ENCODE data around the gene CYP1B1.
"Not testable (repeated sequence)": the region's sequence is repeated elsewhere in the genome, so short reads cannot be mapped to it uniquely, and the experiment has no call there.

CYP1B1 gene

GRCh38 chr2:38120264-38120592 lies 44.3 kb upstream of the CYP1B1 start:
- in situ Hi-C loops (cut with HindIII; ENCODE audit: low sequenced_read_pairs), result no loop called here
- no peak for TF ChIP-seq CTCF (IDR thresholded peaks at IDR 0.05; ENCODE audit: low read depth, low read length, missing control alignments)
- H3K4me3 ChIP-seq (ENCODE audit: low read depth, low read length), result no peak overlapping the region
- no peak for DNase-seq (ENCODE audit: low read depth)

- no peak for DNase-seq (ENCODE audit: low read depth)
- in situ Hi-C loops (cut with HindIII; ENCODE audit: low sequenced_read_pairs), result no loop called here
- no peak for TF ChIP-seq CTCF (IDR thresholded peaks at IDR 0.05; ENCODE audit: low read depth, low read length, missing control alignments)
- H3K4me3 ChIP-seq (ENCODE audit: low read depth, low read length), result no peak overlapping the region
These were observed 40.8 kb upstream of the CYP1B1 start for GRCh38 chr2:38116762-38117161.

GRCh38 chr2:38115216-38116032 lies 39.5 kb upstream of the CYP1B1 start:
- peak; percentile 53 for DNase-seq (ENCODE audit: low read depth)
- in situ Hi-C loops (cut with HindIII; ENCODE audit: low sequenced_read_pairs), result no loop called here
- peak; percentile 100 for TF ChIP-seq CTCF (IDR thresholded peaks at IDR 0.05; ENCODE audit: low read depth, low read length, missing control alignments)
- H3K4me3 ChIP-seq (ENCODE audit: low read depth, low read length), result no peak overlapping the region

- no peak for TF ChIP-seq CTCF (IDR thresholded peaks at IDR 0.05; ENCODE audit: low read depth, low read length, missing control alignments)
- peak; percentile 47 for DNase-seq (ENCODE audit: low read depth)
- in situ Hi-C loops (cut with HindIII; ENCODE audit: low sequenced_read_pairs), result no loop called here
- H3K4me3 ChIP-seq (ENCODE audit: low read depth, low read length), result no peak overlapping the region
These were observed 38.2 kb upstream of the CYP1B1 start for GRCh38 chr2:38113981-38114708.

GRCh38 chr2:38113051-38113450 lies 37.1 kb upstream of the CYP1B1 start:
- in situ Hi-C loops (cut with HindIII; ENCODE audit: low sequenced_read_pairs), result no loop called here
- TF ChIP-seq CTCF (IDR thresholded peaks at IDR 0.05; ENCODE audit: low read depth, low read length, missing control alignments), result no peak
- no peak overlapping the region for H3K4me3 ChIP-seq (ENCODE audit: low read depth, low read length)
- no peak for DNase-seq (ENCODE audit: low read depth)

- DNase-seq (ENCODE audit: low read depth); in situ Hi-C loops (cut with HindIII; ENCODE audit: low sequenced_read_pairs): not testable (repeated sequence)
These were observed 35.4 kb upstream of the CYP1B1 start for GRCh38 chr2:38111350-38111749.

GRCh38 chr2:38109732-38110181 lies 33.8 kb upstream of the CYP1B1 start:
- in situ Hi-C loops (cut with HindIII; ENCODE audit: low sequenced_read_pairs), result no loop called here
- no peak for TF ChIP-seq CTCF (IDR thresholded peaks at IDR 0.05; ENCODE audit: low read depth, low read length, missing control alignments)
- no peak for DNase-seq (ENCODE audit: low read depth)
- H3K4me3 ChIP-seq (ENCODE audit: low read depth, low read length), result no peak overlapping the region

More at GRCh38 chr2:38111350-38111749, 35.4 kb upstream of the CYP1B1 start:
- not testable (repeated sequence) for H3K4me3 ChIP-seq (ENCODE audit: low read depth, low read length)

All from astrocyte of the cerebellum (primary cell).